ENCODE data around the gene SLC25A6.

The SLC25A6 gene

DNA sequence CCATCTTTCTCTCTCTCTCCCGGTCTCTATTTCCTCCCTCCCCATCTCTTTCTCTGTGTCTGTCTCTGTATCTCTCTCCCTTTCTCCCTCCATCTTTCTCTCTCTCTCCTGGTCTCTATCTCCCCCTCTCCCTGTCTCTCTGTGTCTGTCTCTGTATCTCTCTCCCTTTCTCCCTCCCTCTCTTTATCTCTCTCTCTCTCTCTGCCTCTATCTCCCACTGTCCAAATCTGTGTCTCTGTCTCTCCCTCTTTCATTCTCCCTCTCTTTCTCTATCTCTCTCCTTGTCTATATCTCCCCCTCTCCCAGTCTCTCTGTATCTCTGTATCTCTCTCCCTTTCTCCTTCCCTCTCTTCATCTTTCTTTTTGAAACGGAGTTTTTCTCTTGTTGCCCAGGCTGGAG, 31.7 kb downstream of the SLC25A6 start:
- no peak overlapping the region for H3K4me3 ChIP-seq (ENCODE audit: control insufficient read depth, low read depth, low read length)
- TF ChIP-seq, protein P1, sequence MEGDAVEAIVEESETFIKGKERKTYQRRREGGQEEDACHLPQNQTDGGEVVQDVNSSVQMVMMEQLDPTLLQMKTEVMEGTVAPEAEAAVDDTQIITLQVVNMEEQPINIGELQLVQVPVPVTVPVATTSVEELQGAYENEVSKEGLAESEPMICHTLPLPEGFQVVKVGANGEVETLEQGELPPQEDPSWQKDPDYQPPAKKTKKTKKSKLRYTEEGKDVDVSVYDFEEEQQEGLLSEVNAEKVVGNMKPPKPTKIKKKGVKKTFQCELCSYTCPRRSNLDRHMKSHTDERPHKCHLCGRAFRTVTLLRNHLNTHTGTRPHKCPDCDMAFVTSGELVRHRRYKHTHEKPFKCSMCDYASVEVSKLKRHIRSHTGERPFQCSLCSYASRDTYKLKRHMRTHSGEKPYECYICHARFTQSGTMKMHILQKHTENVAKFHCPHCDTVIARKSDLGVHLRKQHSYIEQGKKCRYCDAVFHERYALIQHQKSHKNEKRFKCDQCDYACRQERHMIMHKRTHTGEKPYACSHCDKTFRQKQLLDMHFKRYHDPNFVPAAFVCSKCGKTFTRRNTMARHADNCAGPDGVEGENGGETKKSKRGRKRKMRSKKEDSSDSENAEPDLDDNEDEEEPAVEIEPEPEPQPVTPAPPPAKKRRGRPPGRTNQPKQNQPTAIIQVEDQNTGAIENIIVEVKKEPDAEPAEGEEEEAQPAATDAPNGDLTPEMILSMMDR (conservative IDR thresholded peaks at IDR 0.05; ENCODE audit: control insufficient read depth, insufficient read depth, low read depth, low read length), result no peak
- no peak for DNase-seq (ENCODE audit: low read depth)

DNA sequence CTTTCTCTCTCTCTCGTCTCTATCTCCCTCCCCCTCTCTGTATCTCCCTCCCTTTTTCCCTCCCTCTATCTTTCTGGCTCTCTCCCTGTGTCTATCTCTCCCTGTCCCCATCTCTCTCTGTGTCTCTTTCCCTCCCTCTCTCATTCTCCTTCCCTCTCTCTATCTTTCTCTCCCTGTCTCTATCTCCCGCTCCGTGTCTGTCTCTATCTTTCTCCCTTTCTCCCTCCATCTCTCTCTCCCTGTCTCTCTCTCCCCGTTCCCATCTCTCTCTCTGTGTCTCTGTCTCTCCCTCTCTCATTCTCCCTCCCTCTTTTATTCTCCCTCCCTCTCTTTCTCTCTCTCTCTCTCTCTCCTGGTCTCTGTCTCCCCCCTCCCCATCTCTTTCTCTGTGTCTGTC, 32.4 kb downstream of the SLC25A6 start:
- DNase-seq (ENCODE audit: low read depth), result no peak
- TF ChIP-seq, protein P1 (conservative IDR thresholded peaks at IDR 0.05; ENCODE audit: control insufficient read depth, insufficient read depth, low read depth, low read length), result no peak
- no peak overlapping the region for H3K4me3 ChIP-seq (ENCODE audit: control insufficient read depth, low read depth, low read length)

DNA sequence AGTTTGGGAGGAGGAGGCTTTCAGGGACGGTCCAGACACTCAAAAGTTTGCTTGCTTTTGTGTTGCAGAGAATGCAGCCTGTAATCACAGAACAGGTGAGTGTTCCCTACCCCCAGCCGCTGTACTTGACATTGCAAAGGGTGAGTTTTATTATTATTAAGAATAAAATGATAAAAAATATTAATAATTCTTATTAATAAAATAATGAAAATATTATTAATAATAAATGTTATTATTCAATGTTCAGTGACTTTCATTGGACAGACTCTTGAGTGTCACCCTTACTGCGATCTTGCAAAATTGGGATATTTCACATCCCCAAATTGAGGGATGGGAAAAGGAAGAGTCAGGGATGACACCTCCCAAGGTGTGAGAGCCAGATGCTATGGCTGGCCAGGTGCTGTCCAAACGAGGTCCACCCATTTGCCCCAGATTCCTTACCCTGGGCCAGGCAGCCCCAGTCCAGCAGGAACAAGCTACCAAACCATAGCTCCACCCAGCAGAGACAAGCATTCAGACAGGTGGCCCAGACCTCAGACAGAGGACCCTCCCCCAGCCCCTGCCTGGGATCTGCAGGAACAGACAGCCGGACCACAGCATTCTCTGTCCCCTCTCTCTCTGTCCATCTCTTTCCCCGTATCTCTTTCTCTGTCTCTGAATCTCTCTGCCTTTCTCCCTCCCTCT, 33.0 kb downstream of the SLC25A6 start:
- H3K4me3 ChIP-seq (ENCODE audit: control insufficient read depth, low read depth, low read length), result no peak overlapping the region
- DNase-seq (ENCODE audit: low read depth), result no peak
- TF ChIP-seq, protein P1 (conservative IDR thresholded peaks at IDR 0.05; ENCODE audit: control insufficient read depth, insufficient read depth, low read depth, low read length), result no peak

DNA sequence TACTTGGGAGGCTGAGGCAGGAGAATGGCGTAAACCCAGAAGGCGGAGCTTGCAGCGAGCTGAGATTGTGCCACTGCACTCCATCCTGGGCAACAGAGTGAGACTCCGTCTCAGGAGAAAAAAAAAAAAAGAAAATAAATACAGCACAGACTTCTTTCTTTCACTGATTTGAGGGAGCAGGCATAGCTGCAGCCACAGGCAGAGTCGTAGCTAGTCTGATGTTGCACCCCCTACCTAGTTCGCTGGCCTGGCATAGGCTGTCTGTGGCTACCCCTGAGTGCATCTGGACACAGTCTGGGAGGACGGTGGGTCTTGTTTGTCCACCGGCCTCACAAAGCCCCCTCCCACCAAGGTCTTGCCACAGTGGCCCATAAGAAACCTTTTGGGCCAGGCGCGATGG, 33.9 kb downstream of the SLC25A6 start:
- TF ChIP-seq, protein P1 (conservative IDR thresholded peaks at IDR 0.05; ENCODE audit: control insufficient read depth, insufficient read depth, low read depth, low read length), result no peak
- DNase-seq (ENCODE audit: low read depth), result no peak
- no peak overlapping the region for H3K4me3 ChIP-seq (ENCODE audit: control insufficient read depth, low read depth, low read length)

DNA sequence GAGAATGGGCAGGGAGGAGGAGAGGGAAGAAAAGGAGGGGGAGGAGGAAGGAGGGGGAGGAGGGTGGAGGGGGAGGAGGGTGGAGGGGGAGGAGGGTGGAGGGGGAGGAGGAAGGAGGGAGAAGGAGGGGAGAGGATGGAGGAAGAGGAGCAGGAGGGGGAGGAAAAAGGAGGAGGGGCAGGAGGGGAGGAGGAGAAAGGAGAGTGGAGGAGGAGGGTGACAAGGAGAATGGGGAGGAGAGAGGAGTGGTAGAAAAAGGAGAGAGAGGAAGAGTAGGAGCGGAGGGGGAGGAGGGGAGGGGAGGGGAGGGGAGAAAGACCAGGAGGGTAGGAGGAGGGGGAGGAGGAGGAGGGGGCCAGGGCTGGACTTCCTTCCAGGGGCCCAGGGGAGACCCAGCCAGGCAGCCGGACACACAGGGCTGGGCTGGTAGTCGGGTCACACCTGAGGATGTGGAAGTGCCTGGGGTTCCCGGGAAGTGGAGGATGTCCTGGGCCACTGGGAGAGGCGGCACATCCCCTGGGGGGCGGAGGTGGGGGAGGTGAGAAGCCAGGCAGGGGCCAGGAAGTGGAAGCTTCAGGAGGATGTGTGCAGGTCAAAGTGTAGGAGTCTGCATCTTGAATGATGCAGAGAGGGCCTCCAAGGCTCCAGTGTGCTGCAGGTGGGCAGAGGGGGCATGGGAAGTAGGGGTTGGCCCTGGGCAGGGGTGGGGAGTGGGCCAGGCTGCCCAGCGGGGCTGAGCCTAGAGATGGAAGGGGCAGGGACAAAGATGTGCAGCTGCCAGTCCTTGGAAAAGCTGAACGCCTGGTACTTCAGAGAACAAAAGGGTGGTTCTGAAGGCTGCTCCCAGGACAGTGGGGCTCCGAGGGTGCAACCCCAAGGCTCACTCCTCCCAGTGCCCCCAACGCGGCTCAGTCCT, 36.5 kb downstream of the SLC25A6 start:
- H3K4me3 ChIP-seq (ENCODE audit: control insufficient read depth, low read depth, low read length), result no peak overlapping the region
- TF ChIP-seq, protein P1 (conservative IDR thresholded peaks at IDR 0.05; ENCODE audit: control insufficient read depth, insufficient read depth, low read depth, low read length), result no peak
- DNase-seq (ENCODE audit: low read depth), result no peak

DNA sequence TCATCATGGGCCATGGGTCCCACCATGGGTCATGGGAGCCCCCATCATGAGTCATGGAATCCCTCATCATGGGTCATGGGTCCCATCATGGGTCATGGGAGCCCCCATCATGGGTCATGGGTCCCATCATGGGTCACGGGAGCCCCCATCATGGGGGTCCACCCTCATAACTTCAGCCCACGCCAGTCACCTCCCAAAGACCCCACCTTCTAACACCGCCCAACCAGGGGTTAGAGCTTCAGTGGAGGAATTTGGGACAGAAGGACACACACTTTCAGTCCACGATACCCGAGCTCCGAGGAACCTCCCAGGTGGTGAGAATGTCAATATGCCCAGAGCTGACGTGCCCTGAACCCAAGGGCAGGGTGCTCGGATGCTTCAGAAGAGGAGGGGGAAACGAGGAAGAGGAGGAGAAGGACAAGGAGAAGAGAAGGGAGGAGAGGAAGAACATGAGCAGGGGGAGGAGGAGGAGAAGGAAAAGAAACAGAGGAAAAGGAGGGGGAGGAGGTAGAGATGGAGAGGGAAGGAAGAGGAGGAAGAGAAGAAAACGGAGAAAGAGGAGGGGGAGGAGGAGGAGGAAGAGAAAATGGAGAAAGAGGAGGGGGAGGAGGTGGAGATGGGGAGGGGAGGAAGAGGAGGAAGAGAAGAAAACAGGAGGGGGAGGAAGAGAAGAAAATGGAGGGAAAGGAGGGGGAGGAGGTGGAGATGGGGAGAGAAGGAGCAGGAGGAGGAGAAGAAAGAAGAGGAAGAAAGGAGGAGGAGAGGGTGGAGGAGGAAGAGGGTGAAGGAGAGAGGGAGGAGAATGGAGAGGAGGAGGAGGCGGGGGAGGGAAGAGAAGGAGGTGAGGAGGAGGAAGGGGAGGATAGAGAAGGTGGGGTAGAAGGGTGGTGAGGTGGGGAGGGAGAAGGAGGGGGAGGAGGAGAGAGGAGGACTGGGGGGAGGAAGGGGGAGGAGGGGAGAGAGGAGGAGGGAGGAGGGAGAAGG, 37.6 kb downstream of the SLC25A6 start:
- no peak overlapping the region for H3K4me3 ChIP-seq (ENCODE audit: control insufficient read depth, low read depth, low read length)
- TF ChIP-seq, protein P1 (conservative IDR thresholded peaks at IDR 0.05; ENCODE audit: control insufficient read depth, insufficient read depth, low read depth, low read length), result no peak
- no peak for DNase-seq (ENCODE audit: low read depth)
